ENCODE results near the gene TUBE1.

- no peak for TF ChIP-seq CTCF (IDR thresholded peaks at IDR 0.05)
- TF ChIP-seq POLR2A (IDR thresholded peaks at IDR 0.05): no peak
Measured at GRCh38 chr6:112116221-112116620, 28.9 kb upstream of the TUBE1 start.
